Nucleus accumbens (tissue), 56 donors: Measurements from ENCODE around the gene FOXA2.
A peak's percentile ranks its signal among the peaks of the same experiment; 100 is the strongest.
"Not testable (repeated sequence)": the region's sequence is repeated elsewhere in the genome, so short reads cannot be mapped to it uniquely, and the experiment has no call there.

Experiments
- DNase-seq, 56 donors: peaks; one replicate each; lab custom pipeline; 2025; lab: John Stamatoyannopoulos, UW

The FOXA2 gene

DNA sequence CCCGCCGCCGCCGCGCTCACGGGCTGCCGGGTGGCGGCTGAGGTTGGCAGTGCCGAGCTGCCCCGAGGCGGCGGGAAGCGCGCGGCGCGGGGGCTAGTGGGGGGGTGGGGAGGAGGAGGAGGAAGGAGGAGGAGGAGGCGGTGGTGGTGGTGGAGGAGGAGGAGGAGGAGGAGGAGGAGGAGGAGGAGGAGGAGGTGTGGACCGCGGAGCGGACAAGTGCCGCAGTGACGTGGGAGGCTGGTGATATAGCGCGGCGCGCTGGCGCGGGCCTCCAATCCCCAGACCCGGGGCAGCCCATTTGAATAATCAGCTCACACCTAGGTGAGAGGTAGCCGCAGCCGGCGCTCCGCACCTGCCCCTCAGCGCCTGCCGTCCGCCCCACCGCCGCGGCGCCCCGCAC, at the start of gene FOXA2:
TSS of gene FOXA2 (minus strand) at position 51 of the 400 bp plus-strand sequence. CDS start 294 bp downstream, outside the sequence.
- DNase-seq: no peak

DNA sequence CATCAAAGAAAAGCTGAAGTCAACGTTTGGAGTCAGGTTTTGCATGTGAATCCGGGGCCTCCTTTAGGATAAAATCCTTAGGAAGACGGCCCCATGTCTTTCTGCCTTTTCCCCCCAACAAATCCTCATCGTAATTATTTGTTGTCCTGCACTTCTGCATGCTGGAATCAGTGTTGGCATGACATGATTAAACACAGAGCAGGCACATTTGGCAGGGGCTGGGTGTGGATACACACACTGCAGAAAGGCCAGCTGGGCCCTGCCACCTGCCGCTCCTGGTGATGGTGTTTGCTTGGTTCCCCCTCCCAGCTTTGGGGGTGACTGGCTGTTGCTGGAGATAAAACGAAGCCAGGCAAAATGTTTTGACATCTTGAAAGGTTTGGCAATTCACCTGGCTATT, 46.3 kb upstream of the FOXA2 start:
- DNase-seq: no peak

DNA sequence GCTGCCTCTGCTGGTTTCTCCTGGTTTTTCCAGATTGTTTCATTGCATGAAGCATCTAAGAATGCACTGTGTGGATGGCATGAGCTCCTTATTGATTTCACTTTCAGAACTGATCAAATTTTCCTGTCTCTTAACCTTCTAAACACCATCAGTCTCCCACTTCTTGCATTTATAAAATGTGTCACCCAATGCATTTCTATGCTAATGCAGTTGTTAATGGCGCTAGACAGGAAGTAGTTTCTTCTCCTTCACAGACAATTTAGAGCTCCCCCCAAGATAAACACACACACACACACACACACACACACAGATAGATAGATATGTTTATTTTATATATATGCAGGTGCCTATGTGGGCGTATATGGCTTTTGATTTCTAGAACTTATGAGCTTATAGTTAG, 45.6 kb upstream of the FOXA2 start:
- DNase-seq: no peak

GRCh38 chr20:22629447-22629846, 45.1 kb upstream of the FOXA2 start:
- DNase-seq: no peak

DNA sequence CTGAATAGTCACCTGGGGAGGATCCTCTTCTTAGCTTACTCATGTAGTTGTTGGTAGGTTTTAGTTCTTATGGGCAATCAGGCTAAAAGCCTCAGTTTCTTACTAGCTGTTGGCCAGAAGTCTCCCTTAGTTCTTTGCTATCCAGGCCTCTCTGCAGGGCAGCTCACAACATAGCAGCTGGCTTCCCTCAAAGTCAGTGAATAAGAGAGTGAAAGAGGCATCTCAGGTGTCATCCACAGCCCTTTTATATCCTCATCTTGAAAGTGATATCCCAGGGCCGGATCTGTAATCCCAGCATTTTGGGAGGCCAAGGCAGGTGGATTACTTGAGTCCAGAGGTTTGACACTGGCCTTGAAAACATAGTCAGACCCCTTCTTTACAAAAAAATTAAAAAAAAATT, 42.1 kb upstream of the FOXA2 start:
- no peak for DNase-seq

GRCh38 chr20:22623211-22623610, 38.8 kb upstream of the FOXA2 start:
- DNase-seq: no peak

- DNase-seq: no peak
Measured at GRCh38 chr20:22620342-22620741, 36.0 kb upstream of the FOXA2 start.

- DNase-seq: no peak
Measured at GRCh38 chr20:22619806-22620205, 35.4 kb upstream of the FOXA2 start.

DNA sequence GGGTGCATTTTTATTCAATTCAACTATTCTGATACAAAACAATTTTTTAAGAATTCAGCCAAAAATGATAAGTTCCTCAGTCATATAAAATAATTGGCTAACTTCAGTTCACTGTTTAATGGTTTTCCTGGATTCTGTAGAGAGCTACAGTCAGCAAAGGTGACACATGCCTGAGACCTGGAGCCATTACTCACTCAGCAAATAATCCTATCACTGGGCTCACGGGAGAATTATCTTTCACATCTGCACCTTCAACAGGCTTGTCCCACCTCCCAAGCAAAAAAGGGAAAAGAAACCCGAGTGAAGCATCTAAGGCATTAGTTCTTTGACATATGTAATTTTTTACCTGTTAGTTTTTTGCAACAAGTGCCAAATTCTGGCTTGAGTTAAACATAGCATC, 34.9 kb upstream of the FOXA2 start:
- no peak for DNase-seq

DNA sequence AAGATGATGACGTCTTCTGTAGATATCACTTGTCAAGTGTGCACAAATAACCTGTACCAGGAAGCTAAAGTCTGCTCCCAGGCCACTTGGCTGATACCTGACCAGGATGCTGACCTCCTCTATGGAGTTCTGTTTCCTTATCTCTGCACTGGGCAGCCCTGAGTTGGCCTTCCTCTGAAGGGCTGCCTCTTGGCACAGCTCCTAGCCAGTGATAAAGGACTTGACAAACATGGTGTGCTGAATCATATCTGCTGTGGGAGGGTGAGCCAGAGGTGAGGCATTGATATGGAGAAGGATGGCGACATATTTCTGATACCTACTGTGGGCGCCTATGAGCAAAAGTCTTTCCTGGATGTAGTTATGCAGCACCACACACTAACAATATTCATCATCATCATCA, 32.8 kb upstream of the FOXA2 start:
- no peak for DNase-seq

DNA sequence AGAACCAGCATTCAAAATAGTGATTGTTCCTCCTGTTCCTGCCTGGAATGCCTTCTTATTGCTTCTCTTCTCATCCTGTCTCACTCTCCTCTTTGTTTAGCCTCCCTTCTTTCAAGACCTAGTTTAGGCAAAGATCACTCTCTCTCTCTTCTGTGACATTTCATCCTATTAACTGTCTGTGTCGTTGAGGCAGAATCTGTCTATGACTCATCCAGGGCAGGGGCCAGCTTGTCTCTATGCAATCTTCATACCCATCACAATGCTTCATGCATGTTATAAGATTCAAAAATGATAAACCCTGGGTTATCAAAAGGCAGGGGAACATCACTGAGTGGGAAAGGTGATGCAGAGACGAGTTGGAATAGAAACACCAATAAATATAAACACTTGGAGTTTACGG, 32.2 kb upstream of the FOXA2 start:
- DNase-seq: no peak

DNA sequence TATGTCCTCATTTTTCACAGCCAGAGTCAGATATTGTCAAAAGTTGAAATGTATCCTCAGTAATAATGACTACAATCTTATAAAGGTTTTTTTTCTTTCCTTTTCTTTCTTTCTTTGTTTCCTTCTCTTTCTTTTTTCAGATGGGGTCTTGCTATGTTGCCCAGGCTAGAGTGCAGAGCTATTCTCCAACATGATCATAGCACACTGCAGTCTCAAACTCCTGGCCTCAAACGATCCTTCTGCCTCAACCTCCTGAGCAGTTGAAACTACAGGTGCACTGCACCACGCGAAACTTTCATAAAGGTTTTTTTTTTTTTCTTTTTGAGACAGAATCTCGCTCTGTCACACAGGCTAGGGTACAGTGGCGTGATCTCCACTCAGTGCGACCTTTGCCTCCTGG, 31.1 kb upstream of the FOXA2 start:
- no peak for DNase-seq

- no peak for DNase-seq
Measured at GRCh38 chr20:22611636-22612035, 27.3 kb upstream of the FOXA2 start.

- DNase-seq: no peak
Measured at GRCh38 chr20:22607695-22608094, 23.3 kb upstream of the FOXA2 start.

DNA sequence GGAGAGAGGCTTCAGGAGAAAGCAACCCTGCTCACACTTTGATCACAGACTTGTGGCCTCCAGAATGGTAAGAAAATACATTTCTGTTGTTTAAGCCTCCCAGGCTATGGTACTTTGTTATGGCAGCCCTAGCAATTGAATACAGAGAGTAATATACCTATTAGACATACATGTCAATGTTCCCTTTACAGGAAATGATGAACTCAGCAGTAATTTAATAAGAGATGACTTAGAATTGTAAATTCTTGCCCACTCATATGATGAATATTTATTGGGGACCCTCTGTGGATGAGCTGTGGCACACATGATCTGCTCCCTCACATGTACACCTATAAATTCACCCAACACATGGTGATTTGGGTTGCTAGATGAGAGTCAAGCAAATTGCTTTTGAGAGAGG, 20.4 kb upstream of the FOXA2 start:
- DNase-seq: no peak

- no peak for DNase-seq
Measured at GRCh38 chr20:22601361-22602141, 17.2 kb upstream of the FOXA2 start.

GRCh38 chr20:22599258-22599657, 14.9 kb upstream of the FOXA2 start:
- DNase-seq: not testable (repeated sequence)

DNA sequence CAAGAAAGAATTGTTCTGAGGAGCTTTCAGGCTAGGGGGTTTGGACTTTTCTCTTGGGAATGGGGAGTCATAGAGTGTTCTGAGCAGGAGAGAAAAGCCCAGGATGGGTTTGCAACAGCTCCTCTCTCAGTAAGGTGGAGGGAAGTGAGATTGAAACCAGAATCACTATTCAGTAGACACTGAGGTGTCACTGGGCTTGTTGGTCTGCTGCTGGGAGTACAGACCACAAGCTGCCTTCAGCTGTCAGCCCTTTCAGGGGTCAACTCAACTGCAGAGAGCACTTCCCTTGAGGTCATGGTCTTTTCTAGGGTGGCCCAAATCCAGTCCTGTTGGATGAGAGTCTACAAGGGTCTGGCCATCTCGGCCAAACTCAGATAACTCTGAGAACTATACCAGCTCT, 12.9 kb upstream of the FOXA2 start:
- no peak for DNase-seq

GRCh38 chr20:22590662-22591061, 6.3 kb upstream of the FOXA2 start:
- DNase-seq: no peak

DNA sequence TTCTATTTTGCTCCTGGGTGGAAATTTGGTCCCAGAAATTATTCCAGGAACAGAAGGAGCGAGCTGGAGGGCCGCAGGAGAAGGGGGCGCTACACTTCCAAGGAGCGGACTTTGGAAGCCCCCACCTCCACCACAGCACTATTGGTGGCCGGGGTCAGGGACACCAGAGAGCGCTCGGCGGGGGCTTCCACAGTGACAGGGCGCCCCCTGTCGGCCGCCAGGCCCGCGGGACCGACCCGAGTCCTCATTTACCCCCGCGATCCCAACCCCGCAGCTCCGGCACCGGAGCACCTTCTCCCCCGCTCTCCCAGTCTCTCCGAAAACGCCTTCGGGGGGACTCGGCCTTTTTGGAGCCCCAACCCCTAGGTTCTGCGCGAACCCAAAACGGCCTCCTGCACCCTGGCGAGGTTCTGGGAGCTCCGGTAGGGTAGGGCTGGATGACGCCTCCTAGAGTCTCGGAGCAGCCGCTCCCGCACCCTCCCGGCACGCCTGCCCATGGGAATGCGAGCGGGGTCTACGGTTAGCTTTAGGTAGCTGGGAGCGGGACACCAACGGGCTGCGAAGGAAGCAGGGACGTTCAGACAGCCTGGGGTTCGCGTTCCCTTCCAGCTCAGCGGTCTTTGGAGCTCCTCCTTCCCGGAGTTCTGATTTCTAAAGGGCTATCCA, 2.4 kb upstream of the FOXA2 start:
- DNase-seq: peak in 6 of 56 donors; percentile 2 to 51 (median 12)

DNA sequence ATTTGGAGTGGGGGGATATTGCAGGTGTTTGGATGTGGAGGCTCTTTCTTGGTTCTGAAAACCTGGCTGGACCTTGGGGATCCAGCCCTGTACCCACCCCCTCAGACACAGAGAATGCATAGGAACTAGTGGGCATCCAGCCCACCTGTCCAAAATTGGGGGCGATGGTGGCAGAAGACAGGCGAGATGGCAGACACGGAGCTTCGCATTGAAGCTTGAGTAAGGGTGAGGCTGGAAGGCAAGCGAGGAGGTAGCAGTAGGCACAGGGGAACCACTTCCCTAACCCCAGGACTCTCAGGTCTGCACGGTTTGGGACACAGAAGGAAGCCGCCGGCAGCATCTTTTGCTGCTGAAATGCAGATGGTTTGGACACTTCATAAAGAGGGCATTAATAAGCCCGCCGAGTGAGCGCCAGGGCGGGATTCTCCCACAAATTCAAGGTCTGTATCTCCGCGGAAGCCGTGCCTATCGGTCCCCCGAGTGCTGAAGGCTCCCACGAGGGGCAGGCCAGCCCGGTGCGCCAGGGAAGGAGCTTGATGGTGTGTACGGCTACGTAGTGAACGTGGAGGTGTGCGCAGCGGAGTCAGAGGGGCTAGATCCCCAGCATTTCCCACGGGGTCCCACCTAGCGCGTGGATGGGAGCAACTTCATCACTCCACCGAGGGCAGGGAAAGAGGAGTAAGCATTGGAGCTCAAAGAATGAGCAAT, 1.6 kb upstream of the FOXA2 start:
- no peak for DNase-seq
